Omental fat pad (tissue), 4 donors: Measurements from ENCODE around the gene DMP1. TPM values are rescaled to one million over a fixed set of nuclear protein-coding genes. Genes with fewer than 3 reads are reported as not detected.

Source experiments
- ATAC-seq: fragments of 150-250 bp; one replicate; pipeline ENCODE4 v1.9.1; 2016; ENCODE audit warnings: mild to moderate bottlenecking, moderate library complexity; ENCODE audit not compliant: low FRiP score
- DNase-seq: peaks from one replicate; pipeline ENCODE4 v3.0.0-alpha.2; 2019; ENCODE audit warnings: low spot score
- total RNA-seq, 4 donors: library from RNA; depleted of rRNA; stranded (reverse); fragments of >200 nt; gene quantifications; one replicate each; pipeline ENCODE4 v1.1.0, GENCODE V29; 2016
- TF ChIP-seq, protein P1 (sequence below), 3 donors: fragments of 450-650 bp; IDR thresholded peaks; one replicate each; pipeline ENCODE4 v1.5.1; 2016 to 2017; ENCODE audit warnings: antibody characterized with exemption in 3 of 3, mild to moderate bottlenecking in 3 of 3, moderate library complexity in 2 of 3

The DMP1 gene
- total RNA-seq, 4 donors from 2014 or later, result not detected

DNA sequence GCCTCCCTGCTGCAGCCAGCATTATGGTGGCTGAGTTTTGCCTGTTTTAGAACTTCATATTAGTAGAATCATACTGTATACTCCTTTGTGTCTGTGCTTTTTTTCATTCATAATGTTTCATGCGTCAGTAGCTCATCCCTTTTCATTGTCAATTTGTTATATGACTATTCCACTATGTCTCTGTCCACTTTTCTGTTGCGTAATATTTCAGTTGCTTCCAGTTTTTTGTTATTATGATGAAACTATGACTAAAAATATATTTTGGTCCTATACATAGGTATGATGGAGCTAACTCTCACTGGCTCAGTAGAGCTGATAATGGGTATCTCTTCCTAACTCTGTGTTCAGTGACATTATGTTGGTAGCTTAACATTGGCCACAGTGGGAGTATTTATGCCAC, 48.3 kb downstream of the DMP1 start:
- no peak for DNase-seq

DNA sequence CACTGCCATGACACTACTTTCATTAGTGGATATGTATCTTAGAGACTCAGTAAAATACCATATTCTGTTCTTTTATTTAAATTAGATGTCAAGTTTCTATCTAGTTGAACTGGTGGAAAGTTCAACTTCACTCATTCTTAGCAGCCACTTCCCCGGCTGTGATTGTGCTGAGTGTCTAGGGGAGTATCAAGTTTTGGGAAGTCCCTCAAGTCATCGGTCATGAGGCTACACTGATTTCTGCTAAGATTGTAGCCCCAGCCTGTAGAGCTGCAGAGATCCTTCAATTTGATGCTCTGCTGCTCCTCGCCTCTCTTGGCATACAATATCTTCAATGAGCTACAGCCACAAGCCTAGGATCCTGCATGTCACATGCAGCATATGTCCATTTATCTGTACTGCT, 53.9 kb downstream of the DMP1 start:
- no peak for DNase-seq
- TF ChIP-seq, protein P1, sequence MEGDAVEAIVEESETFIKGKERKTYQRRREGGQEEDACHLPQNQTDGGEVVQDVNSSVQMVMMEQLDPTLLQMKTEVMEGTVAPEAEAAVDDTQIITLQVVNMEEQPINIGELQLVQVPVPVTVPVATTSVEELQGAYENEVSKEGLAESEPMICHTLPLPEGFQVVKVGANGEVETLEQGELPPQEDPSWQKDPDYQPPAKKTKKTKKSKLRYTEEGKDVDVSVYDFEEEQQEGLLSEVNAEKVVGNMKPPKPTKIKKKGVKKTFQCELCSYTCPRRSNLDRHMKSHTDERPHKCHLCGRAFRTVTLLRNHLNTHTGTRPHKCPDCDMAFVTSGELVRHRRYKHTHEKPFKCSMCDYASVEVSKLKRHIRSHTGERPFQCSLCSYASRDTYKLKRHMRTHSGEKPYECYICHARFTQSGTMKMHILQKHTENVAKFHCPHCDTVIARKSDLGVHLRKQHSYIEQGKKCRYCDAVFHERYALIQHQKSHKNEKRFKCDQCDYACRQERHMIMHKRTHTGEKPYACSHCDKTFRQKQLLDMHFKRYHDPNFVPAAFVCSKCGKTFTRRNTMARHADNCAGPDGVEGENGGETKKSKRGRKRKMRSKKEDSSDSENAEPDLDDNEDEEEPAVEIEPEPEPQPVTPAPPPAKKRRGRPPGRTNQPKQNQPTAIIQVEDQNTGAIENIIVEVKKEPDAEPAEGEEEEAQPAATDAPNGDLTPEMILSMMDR (IDR thresholded peaks at IDR 0.05), result no peak
- ATAC-seq, result no peak

More for the DNA sequence above, 48.3 kb downstream of the DMP1 start:
- TF ChIP-seq, protein P1 (IDR thresholded peaks at IDR 0.05), result no peak
- no peak for ATAC-seq

DNA sequence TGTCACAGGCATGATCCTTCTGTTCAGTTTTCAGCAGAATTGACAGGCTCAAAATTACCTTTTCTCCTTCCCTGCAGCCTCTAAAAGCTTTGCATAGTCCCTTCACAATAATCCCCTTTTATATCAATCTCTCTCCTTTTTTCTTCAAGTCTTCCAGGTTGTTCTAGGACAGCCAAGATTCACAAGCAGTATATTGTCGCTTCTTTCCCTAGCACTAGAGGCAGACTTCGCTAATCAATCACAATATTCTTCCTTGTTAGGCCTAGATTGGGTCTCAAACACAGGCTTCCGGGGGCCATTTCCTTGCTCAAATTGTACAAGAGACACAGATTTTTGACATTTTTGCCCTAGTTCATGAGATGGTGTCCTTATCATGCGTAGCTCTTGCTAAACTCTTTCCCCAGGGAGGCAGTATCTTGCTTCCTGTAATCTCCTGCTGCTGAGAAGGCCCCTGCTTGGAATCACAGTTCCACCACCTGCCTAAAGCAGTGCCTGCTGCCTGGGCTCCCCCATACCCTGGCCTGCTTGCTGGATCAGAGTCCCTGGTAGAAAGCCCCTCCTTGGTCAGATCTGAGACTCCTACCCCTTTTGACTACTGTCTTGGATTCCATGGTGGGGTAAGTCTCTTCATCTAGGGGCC, 57.3 kb downstream of the DMP1 start:
- TF ChIP-seq, protein P1 (IDR thresholded peaks at IDR 0.05), result no peak

More for the DNA sequence above, 57.3 kb downstream of the DMP1 start:
- ATAC-seq (no peak), DNase-seq (no peak)

Other genes with a start within 250 kb of the DMP1 start
- 10 to 100 TPM; 14.4 to 27.5 (median 25.9) TPM for gene NUDT9, start 227.7 kb upstream of the DMP1 start, total RNA-seq
- 1,000 to 10,000 TPM in 1 of 4 donors, 100 to 1,000 TPM in 3; 438 to 1,726 (median 559) TPM for gene SPARCL1, start 120.9 kb upstream of the DMP1 start, total RNA-seq
- gene DSPP, start 41.8 kb upstream of the DMP1 start, total RNA-seq, result not detected
- gene IBSP, start 149.3 kb downstream of the DMP1 start, total RNA-seq, result not detected
- gene MEPE, start 182.7 kb downstream of the DMP1 start, total RNA-seq, result not detected